Brain pericyte (primary cell): Measurements from ENCODE around the gene MED12L.

Experiments used
- DNase-seq: peaks from one replicate; pipeline ENCODE4 v3.0.0-alpha.2; 2012; ENCODE audit warnings: low read depth, low spot score

Gene MED12L

GRCh38 chr3:151091685-151092345 is 6.4 kb downstream of the MED12L start:
- no peak for DNase-seq

- DNase-seq, result no peak
Measured at GRCh38 chr3:151093148-151093547, 7.7 kb downstream of the MED12L start.

- no peak for DNase-seq
Measured at GRCh38 chr3:151093905-151094304, 8.4 kb downstream of the MED12L start.

DNA sequence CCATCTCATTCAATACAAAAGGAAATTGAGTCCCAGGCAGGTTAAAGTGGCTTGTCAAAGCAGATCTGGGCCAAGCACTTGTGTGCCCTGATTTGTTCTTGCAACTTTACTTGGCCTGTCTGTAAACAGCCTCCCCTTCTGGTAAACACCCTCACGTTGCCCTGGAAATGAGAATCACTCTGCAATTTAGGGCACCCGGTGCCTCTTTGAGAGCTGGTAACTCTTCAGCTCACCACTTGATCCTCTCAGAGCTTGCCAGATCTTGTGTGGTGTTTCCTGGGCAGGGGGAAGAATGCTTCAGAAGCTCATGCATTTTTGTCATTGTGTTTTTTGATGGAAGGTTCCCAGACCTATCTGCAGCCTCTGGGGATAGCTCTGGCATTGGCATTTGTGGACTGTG is 11.3 kb downstream of the MED12L start:
- DNase-seq, result no peak

DNA sequence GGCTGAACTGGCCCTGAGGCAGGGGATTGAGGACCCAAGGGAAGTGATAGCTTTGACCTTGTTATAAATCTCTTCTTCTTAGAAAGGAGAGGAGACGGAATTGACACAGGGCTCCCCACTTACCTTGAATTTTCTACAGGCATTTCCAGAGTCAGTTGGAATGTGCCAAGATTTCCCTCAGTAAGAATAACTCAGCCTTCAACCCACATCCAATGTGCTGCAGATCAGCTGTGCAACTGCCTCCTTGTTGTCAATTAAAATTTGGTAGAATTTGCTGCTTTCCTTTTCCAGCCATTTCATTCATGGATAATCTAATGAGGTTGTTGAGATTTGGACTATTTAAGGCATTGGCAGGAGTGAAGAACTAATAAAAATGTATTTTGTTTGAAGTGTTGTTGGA is 14.6 kb downstream of the MED12L start:
- DNase-seq, result no peak

GRCh38 chr3:151101270-151101969 is 16.0 kb downstream of the MED12L start:
- DNase-seq, result no peak

- DNase-seq, result no peak
Measured at GRCh38 chr3:151106311-151106710, 20.8 kb downstream of the MED12L start.

GRCh38 chr3:151107177-151107576 is 21.7 kb downstream of the MED12L start:
- DNase-seq, result no peak

DNA sequence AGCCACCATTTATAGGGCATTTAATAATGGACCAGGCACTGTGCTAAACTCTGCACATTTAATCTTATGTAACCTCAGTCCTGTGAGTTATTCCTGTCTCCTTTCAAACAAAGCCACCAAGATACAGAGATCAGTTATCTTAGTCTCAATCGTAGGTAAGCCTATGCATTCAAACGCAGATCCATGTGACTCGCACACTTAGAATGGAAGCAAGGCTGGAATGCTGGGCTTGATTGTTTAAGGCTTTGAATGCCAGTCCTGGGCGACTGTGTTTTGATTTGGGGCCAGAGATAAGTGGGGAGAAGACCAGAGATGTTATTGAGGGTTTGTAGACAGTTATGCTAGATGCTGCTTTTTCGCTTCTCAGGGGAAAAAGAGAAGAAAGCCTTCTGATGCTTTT is 22.2 kb downstream of the MED12L start:
- DNase-seq, result no peak

DNA sequence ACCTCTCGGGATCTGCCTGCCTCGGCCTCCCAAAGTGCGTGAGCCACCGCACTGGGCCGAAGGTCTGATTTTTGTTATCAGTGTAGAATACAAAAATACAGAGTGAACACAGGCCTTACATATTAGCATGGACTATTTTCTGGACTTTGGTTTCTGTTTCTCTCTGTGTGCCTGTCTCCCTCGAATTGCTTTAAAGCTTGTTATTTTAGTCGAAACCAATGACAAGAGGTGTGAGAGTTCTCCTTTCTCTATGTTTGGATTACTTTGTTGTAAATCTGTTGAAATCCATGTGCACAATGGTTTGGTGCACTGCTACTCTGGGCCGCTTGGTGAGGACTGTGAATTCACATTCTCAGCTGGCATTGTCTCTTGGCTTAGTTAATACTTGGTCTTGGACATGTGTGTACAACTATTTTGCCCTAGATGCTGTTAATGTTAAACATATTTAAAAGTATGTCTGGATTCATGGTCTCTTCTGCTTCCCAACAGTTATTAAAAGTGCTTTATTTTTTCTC is 23.9 kb downstream of the MED12L start:
- DNase-seq, result no peak

- DNase-seq, result no peak
Measured at GRCh38 chr3:151112731-151113130, 27.3 kb downstream of the MED12L start.

DNA sequence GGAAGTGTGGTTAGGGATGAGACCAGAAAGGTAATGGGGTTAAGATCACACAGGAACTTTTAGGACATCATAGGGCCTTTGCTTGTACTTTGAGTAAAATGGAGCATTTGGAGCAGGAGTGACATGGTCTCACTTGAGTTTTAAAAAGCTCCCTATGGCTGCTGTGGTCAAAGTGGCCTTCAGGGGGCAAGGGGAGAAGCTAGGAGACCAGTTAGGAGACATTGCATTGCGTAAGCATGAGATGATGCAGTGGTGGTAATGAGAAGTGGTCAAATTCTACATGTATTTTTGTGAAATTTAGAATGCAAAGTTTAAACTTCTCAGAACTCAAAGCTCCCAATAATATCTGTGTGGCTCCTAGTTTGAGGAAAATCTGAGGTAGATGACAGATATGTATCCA is 27.9 kb downstream of the MED12L start:
- DNase-seq, result no peak

GRCh38 chr3:151117047-151117446 is 31.6 kb downstream of the MED12L start:
- no peak for DNase-seq

GRCh38 chr3:151119188-151119587 is 33.7 kb downstream of the MED12L start:
- DNase-seq, result no peak

DNA sequence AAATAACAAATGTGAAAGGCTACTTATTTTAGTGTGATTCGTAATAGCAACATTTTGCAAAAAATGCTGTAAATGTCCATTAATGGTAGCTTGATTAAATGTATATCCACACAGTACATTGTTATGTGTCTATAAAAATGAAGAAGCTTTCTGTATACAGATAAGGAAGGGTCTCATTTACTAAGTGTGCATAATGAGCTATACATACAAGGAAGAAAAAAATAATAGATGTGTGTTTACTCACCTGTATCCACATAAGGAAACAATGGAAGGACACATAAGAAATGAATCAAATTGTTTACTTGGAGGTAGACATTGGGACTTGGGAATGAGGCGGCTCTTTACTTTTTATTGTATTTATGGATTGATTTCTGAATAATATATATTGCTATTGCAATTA is 34.9 kb downstream of the MED12L start:
- no peak for DNase-seq

- DNase-seq, result no peak
Measured at GRCh38 chr3:151121016-151121415, 35.6 kb downstream of the MED12L start.

DNA sequence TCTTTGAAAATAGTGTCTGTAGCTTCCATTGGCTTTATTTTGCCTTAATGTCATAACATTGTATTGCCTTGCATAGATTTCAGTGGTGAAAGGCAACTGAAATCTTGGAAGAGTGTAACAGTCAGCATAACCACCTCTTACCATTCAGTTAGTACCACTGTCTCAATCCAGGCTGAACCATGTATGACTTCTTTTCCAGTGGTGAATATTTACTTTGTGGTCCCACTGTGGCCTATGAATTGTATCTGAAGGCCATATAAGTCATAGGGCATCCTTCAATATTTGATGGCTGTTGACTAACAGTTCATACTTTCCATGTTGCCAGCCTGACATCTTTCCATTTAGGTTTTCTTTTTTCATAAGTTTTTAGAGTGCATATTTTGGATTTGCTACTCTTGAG is 38.4 kb downstream of the MED12L start:
- DNase-seq, result no peak

- no peak for DNase-seq
Measured at GRCh38 chr3:151124476-151124875, 39.0 kb downstream of the MED12L start.

DNA sequence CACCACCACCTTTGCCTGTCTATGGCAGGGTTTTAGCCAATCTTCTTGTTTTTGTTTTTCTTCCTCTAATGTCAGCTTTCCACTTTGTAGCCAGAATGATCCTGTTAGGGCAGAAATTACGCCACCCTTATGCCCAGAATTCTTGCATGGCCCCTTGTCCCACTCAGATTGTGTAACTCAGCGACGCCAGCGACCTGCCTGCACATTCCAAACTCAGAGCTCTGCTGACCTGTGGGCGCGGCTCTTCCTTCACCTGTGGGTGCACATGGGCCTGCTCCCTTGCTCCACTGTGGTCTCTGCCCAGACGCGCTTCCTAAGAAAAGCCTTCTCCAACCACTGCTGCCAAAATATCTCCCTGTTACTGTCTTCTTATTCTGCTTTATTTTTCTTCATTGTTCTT is 45.0 kb downstream of the MED12L start:
- no peak for DNase-seq

- no peak for DNase-seq
Measured at GRCh38 chr3:151133175-151133574, 47.7 kb downstream of the MED12L start.

DNA sequence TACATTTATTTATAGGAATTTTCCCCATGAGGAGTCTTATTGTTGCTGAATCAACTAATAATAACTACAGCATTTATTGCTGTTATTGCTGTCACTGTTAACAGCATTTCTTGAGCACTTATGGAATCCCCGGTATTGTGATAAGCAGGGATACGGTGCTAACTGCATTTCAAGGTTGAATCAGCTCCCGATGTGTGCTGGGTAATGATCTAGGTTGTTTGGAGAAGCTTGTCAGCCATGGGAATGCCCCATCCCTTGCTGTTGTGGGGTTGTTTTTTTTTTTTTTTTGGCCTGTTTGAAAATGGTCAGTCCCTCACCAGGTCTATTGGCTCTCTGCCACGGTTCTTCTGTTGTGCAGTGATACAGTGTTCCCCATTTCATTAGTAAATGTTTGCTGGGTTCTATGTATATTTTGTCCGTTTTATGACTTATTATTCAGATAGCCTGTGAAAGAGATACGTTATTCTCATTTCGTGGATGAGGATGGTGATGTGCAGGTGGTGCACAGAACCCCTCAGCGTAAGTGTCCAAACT is 48.5 kb downstream of the MED12L start:
- DNase-seq, result no peak

DNA sequence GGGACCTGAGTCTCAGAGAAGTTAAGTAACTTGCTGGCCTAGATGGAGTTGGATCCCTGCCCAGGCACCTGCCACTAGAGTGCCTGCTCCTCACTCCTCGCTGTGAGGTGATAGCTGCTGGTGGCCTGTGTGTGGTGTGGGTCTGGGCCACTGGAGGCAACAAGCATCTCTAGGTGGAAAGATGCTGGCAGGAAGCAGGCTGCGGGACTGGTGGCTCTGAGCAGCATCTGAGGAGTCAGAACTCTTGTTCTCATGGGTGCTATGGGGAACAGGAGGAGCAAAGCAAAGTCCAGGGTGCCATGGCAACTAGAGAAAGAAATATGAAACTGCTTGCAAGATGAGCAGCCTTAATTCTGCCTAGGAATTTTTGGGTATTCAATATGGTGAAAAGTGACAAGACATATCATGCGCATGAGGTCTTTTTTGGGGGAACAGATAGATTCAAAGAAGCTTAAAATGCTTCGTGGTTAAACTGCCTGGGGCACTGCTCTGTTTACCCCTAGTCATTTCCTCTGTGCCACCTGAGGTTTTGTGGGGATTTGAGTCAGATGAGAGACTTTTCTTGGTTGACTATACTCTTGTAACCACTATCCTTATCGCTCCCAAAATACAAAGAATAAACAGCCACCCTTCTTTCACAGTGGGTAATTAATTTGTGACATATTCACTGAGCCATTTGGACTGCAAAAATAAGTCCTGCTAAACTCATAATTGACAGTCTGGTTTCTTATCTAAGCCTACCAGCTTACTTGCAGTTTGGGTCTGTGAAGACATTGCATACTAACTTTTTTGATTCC is 50.3 kb downstream of the MED12L start:
- DNase-seq, result no peak
